GM21619 (cell line): ENCODE results near the gene ADRA2B.

Experiments used
- ATAC-seq: cut with Tn5 transposase; IDR thresholded peaks from one replicate; pipeline ENCODE4 v1.9.1; 2021; ENCODE audit not compliant: unreplicated experiment

Gene ADRA2B

DNA sequence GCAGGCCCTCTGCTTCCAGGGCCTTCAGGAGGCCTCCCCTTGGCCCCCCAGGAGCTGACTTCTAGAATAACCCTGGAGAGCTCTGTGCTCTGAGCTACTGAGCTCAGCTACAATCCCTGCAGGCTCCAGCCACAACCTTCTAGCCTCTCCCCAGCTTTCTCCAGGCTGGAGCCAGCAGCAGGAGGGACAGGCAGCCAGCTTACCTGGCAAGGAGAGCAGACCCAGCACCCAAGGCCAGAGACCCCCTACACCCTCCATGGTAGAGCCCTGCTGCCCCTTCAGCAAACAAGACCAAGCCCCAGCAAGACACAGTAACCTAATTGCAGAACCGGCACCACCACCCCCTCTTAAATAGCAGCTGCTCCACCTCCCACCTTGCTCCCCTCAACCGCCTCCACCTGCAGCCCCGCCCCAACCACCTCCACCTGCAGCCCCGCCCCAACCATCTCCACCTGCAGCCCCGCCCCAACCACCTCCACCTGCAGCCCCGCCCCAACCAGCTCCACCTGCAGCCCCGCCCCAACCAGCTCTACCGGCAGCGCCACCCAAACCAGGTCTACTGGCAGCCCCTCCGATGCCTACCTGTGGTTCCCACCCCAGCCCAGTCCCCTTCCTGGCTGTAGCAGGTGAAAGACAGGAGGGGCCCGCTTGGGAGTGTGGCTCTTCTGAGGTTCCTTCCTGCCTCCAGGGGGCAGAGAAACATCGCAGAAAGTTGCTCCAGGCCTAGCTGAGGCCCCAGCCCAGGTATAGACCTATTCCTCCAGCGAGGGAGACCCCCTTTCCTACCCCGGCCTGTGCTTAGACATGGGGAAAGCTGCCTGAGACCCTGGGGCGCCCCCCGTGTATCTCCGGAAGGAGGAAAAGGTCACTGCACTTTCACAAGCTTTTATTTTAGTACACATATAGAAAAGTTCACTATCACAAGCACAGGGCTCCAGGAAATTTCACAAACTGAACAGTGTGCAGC is 22.1 kb upstream of the ADRA2B start, which contains the start of gene ASTL:
ASTL (minus strand) TSS at position 324 of the 967 bp plus-strand sequence; CDS start at position 258, 66 bp downstream.
- peak; percentile 28 for ATAC-seq

DNA sequence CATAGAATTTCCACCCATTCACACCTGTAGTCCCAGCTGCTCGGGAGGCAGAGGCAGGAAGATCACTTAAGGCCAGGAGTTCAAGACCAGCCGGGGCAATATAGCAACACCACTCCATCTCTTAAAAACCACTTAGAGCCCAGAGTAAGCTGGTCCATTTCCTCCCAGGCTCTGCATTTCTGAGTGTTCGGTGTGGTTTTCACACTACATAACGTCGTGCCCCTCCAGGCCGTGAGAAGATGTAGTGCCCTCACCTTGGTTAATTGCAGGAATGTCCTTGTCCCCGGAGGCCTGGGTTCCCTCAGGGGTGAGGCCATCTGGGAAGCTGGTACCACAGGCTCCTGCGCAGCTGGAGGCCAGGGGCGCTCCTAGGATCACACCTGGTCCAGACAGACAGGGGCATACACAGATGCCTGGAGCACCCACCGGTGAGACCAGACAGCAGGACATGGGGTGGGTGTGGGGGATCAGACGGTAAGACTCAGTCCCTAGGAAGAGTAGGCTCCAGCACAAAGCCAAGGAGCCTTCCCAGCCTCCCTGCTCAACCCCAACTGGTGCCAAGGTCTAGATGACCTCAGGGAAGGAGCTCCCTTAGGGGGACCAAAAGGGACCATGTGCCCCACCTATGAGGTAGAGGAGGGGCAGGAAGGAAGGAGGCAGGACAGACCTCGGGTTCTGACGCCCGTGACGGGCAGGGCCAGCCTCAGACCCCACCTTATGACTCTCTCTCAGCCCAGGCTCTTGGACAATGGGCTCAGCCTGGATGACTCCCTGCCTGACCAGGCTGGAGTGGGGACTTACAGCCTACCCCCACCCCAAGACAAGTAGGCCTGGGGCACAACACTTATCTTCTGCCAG is 21.2 kb upstream of the ADRA2B start:
- no peak for ATAC-seq

DNA sequence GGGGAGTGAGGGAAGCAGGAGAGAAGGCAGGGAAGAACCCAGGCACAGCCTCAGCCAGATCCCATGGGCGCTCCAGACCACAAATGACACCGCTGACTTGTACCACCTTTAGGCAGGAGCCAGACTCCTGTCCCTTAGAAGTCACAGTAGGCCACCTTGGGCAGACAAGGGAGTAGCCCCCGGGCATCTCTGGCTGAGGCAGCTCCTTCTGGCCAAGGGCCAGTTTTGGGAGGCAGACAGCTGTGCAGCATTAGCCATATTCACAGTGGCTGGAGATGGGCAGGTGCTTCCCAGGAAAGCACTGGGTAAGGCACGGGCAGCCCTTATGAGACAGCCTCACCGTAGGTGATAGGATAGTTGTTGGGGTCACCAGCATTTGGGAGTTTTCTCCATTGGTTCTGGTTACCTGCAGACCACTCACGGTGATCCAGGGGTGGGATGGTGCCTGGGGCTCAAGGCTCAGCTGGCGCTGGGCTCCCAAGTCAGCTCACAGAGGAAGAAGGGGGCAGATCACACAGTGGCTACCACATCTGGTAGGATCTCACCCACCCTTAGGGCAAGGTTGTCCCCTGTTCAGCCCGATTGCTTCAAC is 19.9 kb upstream of the ADRA2B start:
- no peak for ATAC-seq

DNA sequence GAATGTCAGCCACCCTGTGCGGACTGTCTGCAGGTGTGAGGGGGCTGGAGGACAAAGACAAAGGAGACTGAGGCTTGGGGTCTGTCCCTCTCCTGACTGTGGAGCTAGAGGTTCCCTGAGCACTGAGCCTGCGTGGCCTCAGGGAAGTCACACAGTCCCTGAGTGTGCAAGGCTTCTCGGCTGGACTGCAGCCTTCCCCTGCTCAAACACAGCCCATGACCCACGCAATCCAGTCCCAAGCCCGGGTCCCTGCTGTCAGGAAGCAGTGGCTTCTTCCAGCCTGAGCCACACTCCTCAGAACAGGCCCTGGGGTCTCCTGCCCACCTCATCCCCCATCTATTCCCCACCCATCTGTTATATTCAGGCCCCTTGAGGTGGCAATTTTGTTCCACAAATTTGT is 19.2 kb upstream of the ADRA2B start:
- ATAC-seq, result no peak

DNA sequence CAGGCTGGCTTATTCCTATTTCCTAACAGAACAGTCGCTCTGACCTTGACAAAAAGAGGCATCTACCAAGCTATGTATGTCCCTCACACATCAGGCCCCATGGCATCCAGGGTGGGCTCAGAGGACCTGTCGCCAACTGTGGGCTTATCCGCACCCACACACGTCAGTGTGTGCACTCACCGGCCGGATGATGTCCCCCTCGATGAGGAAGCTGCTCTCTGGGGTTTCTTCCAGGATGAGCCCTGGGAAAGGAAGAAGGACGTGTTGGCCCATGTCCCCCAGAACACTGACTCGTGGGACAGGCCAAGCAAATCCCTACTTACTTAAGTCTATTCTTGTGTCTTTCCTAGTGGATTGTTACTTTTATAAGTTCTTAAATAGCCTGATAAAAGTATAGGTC is 18.8 kb upstream of the ADRA2B start:
- no peak for ATAC-seq

DNA sequence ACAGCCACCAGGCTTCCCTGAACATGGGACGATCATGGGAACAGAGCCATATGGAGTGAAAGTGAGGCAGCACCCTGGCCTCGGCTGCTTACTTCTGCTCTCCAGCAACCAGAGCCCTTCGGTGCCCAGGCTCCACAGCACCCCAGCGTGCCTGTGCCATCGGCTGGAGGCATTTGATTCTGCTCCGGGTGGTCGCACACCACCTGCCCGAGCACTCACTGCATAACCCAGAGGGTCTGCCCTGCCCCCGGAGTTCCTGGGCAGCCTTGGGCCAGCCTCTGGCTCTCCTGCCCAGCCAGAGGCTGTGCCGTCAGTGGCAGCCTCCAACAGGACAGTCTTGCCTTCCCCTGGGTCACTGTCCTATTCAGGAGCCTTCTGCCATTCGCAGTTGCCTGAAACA is 18.1 kb upstream of the ADRA2B start:
- no peak for ATAC-seq

DNA sequence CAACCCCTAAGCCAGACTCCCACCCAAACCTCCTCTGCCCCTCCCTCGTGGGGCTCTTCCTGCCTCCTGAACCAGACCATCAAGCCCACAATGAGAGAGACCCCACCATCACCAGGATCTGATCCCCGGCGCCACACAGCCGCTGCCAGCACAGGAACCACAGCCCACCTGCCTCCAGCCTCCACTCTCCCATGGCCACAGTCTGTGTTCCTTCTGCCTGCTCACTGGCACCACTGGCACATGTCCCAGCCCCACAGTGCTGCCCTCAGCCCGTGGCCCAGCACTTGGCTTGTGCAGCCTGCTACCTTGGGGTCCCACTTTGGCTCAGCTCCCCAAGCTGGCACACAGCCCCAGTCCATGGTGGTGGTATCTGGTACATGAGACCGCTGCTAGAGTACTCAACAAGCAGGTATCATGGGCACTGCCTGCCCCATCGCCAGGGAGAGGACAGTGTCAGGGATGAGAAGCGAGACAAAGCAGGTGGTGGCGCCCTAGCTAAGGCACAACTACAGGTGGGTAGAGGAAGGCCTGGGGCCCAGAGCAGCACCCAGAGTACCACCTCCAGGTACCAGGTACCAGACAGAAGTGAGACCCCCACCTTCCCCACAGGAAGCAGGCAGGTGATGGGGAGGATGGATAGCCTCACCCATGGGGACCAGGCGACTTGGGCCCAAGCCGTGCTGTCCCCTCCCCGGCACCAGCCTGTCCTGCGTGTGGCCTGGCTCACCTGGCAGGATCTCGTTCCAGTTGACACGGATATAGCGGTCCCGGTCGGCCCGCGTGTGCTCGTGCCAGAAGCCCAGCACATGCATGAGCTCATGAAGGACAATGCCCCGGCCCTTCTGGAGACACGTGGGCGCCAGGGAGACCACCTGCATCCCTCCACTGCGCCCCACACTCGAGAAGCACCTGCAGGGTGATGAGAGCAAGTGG is 15.7 kb upstream of the ADRA2B start:
- ATAC-seq, result no peak

DNA sequence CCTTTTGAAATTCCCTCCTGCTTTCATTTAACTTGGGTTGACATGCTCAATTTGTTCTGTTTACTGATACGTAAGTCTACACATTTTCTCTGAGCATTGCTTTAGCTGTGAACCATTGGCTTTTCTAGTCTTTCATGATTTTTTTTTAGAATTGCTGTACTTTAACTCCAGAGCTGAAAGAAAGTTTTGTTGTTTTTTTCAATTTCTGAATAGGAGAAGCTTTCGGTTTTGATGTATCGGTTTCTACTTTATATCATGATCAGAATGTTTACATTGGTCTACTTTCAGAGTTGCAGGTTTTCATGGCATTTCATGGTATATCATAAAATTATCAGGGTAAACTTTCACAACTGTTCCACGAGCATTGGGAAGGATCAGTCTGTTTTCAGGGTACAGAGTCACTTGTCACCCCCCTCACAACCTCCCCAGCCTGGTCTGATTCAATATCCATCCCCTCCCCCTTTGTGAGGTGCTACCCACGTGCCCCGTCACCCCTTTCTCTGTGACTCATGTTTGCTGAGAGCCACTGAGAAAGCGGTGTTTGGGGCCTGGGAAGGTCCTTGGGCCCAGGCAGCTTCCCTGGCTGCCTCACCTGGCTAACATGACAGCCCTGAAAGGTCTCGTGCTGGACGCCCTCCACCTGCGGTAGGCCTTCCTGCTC is 14.9 kb upstream of the ADRA2B start:
- no peak for ATAC-seq

DNA sequence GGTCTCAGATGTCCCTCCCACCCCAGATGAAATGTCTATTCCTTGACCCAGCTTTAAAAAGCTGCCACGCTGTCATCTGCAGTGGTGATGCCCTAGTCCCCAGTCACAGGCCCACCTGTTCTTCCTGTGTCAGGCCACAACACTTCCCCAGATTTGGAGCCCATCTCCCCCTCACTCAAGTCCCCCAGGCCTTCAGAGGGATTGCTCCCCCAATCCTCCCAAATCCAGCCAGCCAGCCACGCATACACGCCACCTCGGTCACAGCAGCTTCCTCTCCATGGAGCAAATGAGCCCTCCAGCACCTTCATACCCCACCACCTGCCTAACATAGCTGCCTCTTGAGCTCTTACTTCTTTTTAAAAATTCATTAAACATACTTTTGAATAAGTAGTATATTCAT is 14.1 kb upstream of the ADRA2B start:
- ATAC-seq, result no peak

DNA sequence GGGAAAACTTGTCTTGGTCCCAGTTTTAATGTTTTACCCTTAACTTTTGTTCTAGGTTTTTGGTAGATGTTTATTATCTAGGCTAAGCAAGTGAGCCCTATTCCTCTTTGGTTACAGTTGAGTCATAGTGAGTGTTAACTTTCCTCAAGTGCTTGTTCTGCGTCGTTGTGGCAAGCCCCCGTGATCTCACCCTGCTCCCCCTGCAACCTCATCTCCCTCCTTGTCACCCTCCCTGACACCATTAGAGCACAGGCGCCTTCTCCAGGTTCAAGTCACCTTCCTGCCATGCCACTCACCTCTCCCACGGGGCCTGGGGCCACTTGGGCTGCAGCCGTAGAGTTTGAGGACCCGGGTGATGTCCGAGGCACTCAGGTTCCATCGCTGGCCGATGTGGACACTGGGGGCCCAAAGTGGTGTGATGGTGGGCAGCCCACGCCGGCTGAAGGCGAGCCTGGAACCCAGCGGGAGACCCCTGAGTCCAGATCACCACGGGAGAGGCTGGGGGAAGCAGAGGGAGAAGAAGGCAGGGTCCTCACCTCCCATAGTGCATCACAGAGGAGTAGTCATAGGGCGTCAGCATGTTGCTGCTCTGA is 13.3 kb upstream of the ADRA2B start:
- no peak for ATAC-seq

DNA sequence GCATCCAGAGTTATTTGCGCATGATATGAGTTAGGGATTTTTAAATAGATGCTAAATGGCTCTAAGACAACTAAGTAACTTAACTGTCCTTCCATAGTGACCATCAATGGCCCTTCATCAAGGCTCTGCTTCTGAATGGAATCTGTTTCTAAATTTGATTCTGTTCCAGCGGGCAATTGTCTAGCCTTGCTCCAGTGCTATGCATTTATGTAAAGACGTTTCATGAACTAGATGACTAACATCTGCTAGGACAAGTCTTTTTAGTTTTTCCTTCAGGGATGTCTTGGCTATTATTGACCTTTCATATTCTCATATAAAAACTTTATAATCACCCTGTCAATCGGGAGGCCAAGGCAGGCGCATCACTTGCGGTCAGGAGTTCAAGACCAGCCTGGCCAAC is 12.1 kb upstream of the ADRA2B start:
- ATAC-seq, result no peak

DNA sequence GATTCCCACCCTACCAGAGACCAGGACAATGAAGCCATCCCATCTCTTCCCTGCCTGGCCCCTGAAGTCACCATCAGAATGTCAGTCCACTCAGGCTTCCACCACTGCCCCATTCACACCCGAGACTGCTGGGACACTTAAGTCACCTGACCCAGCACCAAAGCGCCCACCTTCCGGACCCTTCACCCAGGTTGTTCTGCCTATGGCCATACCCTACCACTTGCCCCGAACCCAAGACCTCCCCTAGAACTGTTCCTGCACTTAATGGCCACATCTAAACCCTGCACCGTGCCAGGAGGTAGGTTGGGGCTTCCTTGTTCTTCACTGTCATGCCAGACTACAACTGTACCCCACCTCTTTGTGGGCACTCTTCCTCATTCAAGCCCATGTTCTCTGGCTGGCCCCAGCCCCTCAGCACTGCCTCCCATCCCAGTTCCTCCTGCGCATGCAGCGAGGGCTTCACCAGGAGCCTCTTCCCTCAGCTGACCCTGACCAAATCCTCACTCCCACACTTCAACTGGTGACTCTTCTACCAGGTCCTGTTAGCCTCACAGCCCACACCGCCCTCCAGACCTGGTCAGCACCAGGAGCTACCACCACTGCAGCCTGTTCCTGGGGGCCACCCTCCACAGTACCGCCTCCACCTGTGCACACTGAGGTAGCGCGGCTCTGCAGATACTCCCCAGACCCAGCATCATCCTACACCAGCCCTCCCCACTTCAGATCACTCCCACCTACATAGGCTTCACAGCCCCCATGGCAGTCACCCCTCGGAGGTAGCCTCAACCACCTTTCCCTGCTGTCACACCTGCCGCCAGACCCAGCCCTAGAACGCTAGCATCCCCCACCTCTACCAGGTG is 8.3 kb upstream of the ADRA2B start:
- ATAC-seq, result no peak

DNA sequence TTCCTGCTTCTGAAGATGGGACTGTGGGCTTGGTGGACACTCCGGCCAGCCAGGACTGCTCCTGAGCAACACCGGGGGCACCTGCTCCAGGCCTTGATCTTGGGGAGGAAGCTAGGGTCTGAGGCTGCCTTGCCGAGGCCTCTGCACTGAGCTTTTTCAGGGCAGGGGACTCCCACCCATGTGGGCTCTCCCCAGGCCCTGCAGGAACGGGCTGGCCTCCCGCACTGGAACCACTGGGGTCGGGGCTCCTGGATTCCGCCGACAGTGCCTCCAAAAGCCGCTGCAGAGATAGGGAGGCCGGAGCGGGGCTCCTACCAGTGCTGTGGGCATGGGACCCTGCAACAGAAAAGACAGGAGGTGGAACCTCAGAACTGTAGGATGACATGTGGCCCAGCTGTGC is 7.6 kb upstream of the ADRA2B start:
- ATAC-seq, result no peak

DNA sequence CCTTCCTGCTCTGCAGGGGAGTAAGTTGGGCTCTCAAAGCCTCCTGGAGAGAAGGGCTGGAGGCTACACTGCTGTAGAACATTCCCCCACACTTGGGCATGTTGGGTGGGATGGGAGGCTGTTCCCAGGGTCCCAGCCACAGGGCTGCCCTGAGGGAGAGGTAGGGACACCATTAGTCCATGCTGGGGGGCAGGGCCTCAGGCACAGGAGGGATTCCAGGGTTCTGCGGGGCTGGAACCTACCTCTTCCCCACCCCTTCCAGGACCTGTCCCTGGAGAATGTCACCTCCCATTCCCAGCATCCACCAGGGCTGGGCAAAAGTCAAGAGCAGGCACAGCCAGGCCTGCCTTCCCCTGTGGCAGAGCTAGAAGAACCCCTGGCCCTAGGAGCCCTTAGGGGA is 6.9 kb upstream of the ADRA2B start:
- ATAC-seq, result no peak

DNA sequence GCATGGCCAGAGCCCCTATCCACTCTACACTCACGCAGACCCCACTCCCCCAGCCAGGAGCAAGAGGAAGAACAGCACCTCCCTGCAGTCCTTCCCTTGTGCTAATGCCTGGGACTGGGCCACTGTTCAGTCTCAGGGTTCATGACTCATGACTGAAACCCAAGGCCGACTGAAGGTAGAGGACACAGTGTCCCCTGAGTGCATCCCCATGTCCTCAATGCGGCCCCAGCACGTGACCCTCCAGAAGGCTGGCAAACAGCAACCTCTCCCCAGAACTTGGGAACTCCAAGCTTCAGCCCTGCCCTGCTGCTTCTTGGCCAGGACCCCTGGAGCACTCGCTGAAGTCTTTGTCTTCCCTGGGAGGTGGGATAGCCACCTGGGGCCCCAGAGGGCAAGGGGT is 6.0 kb upstream of the ADRA2B start:
- no peak for ATAC-seq

DNA sequence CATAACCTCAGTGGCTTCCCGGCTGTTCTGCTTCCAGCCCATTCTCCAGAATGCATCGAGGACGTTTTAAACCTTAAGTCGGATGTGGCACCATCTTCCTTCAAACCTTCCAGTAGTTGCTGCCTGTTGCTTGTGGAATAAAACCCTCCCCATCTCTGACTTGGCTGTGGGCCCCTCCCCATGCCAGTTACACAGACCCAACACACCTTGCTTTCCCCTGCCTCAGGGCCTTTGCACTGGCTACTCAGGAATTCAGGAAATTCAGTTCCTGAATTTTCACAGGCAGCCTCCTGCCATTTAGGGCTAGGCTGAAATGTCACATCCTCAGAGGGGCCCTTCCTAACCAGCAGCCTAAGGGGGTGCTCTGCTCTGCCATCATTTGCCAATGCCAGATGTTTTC is 5.0 kb upstream of the ADRA2B start:
- ATAC-seq, result no peak

DNA sequence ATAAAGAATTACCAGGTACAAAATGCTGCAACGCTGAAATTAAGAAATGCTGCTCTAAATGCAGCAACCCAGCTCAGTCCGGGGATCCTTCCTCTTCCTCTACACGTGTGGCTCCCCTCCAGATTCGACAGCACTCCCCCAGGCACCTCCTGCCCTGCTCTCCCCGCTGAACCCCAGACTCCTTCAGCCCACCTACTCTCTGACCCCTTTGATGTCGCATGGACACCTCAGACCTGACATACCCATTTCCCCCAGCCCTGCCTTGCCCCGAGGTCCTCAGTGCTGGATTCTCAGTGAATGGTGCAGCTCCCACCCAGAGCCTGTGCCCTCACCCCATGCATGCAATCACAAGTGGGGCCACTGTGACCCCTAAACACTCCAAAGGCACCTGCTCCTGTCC is 4.6 kb upstream of the ADRA2B start:
- no peak for ATAC-seq

DNA sequence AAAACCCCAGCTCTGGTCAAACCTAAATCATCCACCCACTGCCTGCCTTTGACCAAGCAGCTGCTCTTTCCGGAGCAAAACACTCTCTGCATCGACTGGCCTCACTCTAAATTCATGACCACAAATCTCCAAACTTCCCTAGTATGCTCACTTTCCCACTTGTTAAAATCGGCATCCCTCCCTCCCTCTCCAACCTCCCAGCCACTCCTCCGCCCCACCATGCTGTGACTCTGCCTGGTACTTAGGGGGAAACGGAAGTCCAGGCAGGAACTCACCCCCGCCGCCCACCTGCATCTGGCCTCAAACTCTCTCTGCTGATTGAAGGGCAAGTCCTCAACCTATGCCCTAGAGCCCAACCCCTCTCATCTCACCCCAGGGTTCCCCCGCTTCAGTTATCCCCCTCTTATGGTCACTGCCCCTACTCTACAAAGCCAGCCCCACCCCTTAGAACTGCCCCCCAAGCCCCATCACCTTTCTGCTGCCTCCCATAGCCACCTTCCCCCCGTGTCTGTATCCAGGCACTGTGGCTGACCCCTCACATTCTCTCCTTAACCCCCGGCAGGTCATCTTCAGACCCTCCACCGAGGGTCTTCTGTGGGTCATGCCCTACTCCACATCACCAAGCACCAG is 3.8 kb upstream of the ADRA2B start:
- ATAC-seq, result no peak
